Endothelial cell of umbilical vein (primary cell): ENCODE measurements around the gene FBXO8. TPM values are rescaled to one million over a fixed set of nuclear protein-coding genes. Genes with fewer than 3 reads are reported as not detected.

ENCODE experiments used
- BruUV-seq: library from RNA; stranded (reverse); fragments of 400-500 nt; replicated peaks from 2 replicates; lab custom pipeline; 2021; lab: Mats Ljungman, UMichigan
- CTCF ChIA-PET: fragments of 300-600, 350-600 bp; sonication (Branson Sonifier 250); formaldehyde crosslinking; loops from one replicate; lab custom pipeline; 2021; ENCODE audit warnings: antibody characterized with exemption, inconsistent platforms; lab: Charles Lee
- POLR2A ChIA-PET: fragments of 300-600, 350-600 bp; sonication (Branson Sonifier 250); formaldehyde crosslinking; loops from one replicate; lab custom pipeline; 2021; ENCODE audit warnings: antibody characterized with exemption, inconsistent platforms; lab: Charles Lee
- DNase-seq: peaks from one replicate; pipeline ENCODE4 v3.0.0-alpha.2; 2011; ENCODE audit warnings: low read depth, low spot score
- FAIRE-seq: peaks from 2 replicates; lab custom pipeline; 2011; peaks lifted over from hg19 to GRCh38; lab: Jason Lieb, UNC
- H2AFZ ChIP-seq: 2 replicates; pipeline ENCODE4 v1.6.0; 2012; ENCODE audit warnings: low read depth, low read length, control low read depth, inconsistent platforms
- H3K27ac ChIP-seq: 2 replicates; pipeline ENCODE4 v1.5.1; 2011; ENCODE audit warnings: low read depth, mild to moderate bottlenecking, control low read depth, low read length, moderate library complexity; ENCODE audit not compliant: insufficient read depth
- H3K27me3 ChIP-seq, 2 experiments: 2 replicates each; pipeline versions ENCODE4 v1.6.0 to v1.6.1; 2011; ENCODE audit warnings: low read length in 2 of 2, mixed read lengths in 1 of 2; ENCODE audit not compliant: control insufficient read depth in 2 of 2, insufficient read depth in 2 of 2
- H3K36me3 ChIP-seq, 2 experiments: 2 replicates in 1 of 2; 3 replicates in 1 of 2; pipeline ENCODE4 v1.5.1; 2011; ENCODE audit warnings: low read length in 2 of 2, mild to moderate bottlenecking in 1 of 2, moderate library complexity in 1 of 2; ENCODE audit not compliant: control insufficient read depth in 2 of 2, insufficient read depth in 2 of 2; ENCODE audit errors: extremely low read depth in 1 of 2
- H3K4me1 ChIP-seq: 3 replicates; pipeline ENCODE4 v1.5.1; 2011; ENCODE audit warnings: mild to moderate bottlenecking, low read length; ENCODE audit not compliant: control insufficient read depth, insufficient read depth; ENCODE audit errors: extremely low read depth
- H3K4me2 ChIP-seq: 2 replicates; pipeline ENCODE4 v1.6.1; 2011; ENCODE audit warnings: low read length, control low read depth, mixed read lengths; ENCODE audit not compliant: insufficient read depth
- H3K4me3 ChIP-seq, 3 experiments: fragments of 200-600 bp in 1 of 3; sonication (generic), shearing (Covaris generic) in 1 of 3; replicated peaks in 1 of 3; 2 replicates each; pipeline ENCODE4 v1.5.1; 2011 to 2016; ENCODE audit warnings: control low read depth in 3 of 3, low read length in 3 of 3, mild to moderate bottlenecking in 2 of 3, inconsistent platforms in 1 of 3, low read depth in 1 of 3, moderate library complexity in 1 of 3; ENCODE audit not compliant: insufficient read depth in 1 of 3
- H3K79me2 ChIP-seq: 2 replicates; pipeline ENCODE4 v1.6.0; 2012; ENCODE audit warnings: low read length, inconsistent platforms; ENCODE audit not compliant: control insufficient read depth, insufficient read depth
- H3K9ac ChIP-seq: replicated peaks from 2 replicates; pipeline ENCODE3; 2011; ENCODE audit warnings: low read length, control low read depth; ENCODE audit not compliant: insufficient read depth; ENCODE audit errors: extremely low read depth
- H3K9me1 ChIP-seq: replicated peaks from 3 replicates; pipeline ENCODE4 v1.6.0; 2011; ENCODE audit warnings: mild to moderate bottlenecking, low read length; ENCODE audit not compliant: control insufficient read depth, insufficient read depth; ENCODE audit errors: extremely low read depth
- H3K9me3 ChIP-seq: replicated peaks from 2 replicates; pipeline ENCODE4 v1.5.1; 2012; ENCODE audit warnings: low read length, inconsistent platforms; ENCODE audit not compliant: control insufficient read depth, insufficient read depth
- H4K20me1 ChIP-seq: replicated peaks from 2 replicates; pipeline ENCODE3; 2011; ENCODE audit warnings: mild to moderate bottlenecking, low read length; ENCODE audit not compliant: control insufficient read depth, insufficient read depth; ENCODE audit errors: extremely low read depth
- EZH2 ChIP-seq: IDR thresholded peaks from 2 replicates; pipeline ENCODE4 v1.6.1; 2012; ENCODE audit warnings: borderline replicate concordance, low read depth, mild to moderate bottlenecking, moderate library complexity, low read length, inconsistent platforms; ENCODE audit not compliant: severe bottlenecking
- FOS ChIP-seq: IDR thresholded peaks from 2 replicates; pipeline ENCODE4 v1.6.1; 2011; ENCODE audit warnings: mild to moderate bottlenecking, low read length, moderate library complexity, borderline replicate concordance; ENCODE audit not compliant: insufficient read depth
- GATA2 ChIP-seq: IDR thresholded peaks from 2 replicates; pipeline ENCODE4 v1.7.0; 2011; ENCODE audit warnings: low read depth, mild to moderate bottlenecking, moderate library complexity, mixed read lengths, low read length; ENCODE audit not compliant: insufficient read length, insufficient read depth
- JUN ChIP-seq: IDR thresholded peaks from 2 replicates; pipeline ENCODE4 v1.6.1; 2011; ENCODE audit warnings: borderline replicate concordance, low read depth; ENCODE audit not compliant: insufficient read length, insufficient read depth
- MYC ChIP-seq: IDR thresholded peaks from one replicate; pipeline ENCODE4 v1.6.1; 2011; ENCODE audit warnings: mild to moderate bottlenecking, low read depth, low read length
- POLR2A ChIP-seq: IDR thresholded peaks from 2 replicates; pipeline ENCODE4 v1.6.1; 2012; ENCODE audit warnings: low read depth, mild to moderate bottlenecking, control low read depth, low read length
- POLR2AphosphoS5 ChIP-seq: IDR thresholded peaks from 2 replicates; pipeline ENCODE4 v1.6.1; 2012; ENCODE audit warnings: low read depth, mild to moderate bottlenecking, control low read depth, low read length, moderate library complexity; ENCODE audit not compliant: insufficient read depth
- dilution Hi-C: fragments of 300-500 bp; cut with MboI; formaldehyde crosslinking; loops from one replicate; pipeline ENCODE4 v1.15.0; 2019; ENCODE audit warnings: low sequenced_read_pairs; ENCODE audit not compliant: extremely low pct_ligation_motif_present
- intact Hi-C: fragments of 100-400 bp; cut with micrococcal nuclease; formaldehyde crosslinking; loops from one replicate; pipeline ENCODE4 v1.10.0; 2022
- polyA plus RNA-seq, 4 experiments: library from polyadenylated mRNA; depleted of rRNA in 3 of 4; stranded (reverse) in 3 of 4; unstranded in 1 of 4; fragments of >200 nt; gene quantifications; 2 replicates each; pipeline versions ENCODE4 v1.2.1 to v1.2.3, GENCODE V29; 2011 to 2012; ENCODE audit warnings: missing spikeins in 1 of 4
- total RNA-seq: library from RNA; stranded (reverse); gene quantifications from 2 replicates; pipeline ENCODE4 v1.2.3, GENCODE V29; 2021
- TF ChIP-seq, protein P1 (sequence below), 2 donors: IDR thresholded peaks; 1 replicate in 1 of 2; 2 replicates in 1 of 2; pipeline ENCODE4 v1.5.1; 2011; ENCODE audit warnings: low read length in 2 of 2, mild to moderate bottlenecking in 2 of 2, moderate library complexity in 2 of 2, control low read depth in 1 of 2, inconsistent platforms in 1 of 2, low read depth in 1 of 2; ENCODE audit not compliant: insufficient read depth in 1 of 2; ENCODE audit errors: extremely low read depth in 1 of 2

FBXO8 gene
- total and polyA plus RNA-seq, 2 donors (not counting 3 experiments of a cell fraction or from before 2014, with no cell fraction given) = 9.9 to 14.5 TPM

DNA sequence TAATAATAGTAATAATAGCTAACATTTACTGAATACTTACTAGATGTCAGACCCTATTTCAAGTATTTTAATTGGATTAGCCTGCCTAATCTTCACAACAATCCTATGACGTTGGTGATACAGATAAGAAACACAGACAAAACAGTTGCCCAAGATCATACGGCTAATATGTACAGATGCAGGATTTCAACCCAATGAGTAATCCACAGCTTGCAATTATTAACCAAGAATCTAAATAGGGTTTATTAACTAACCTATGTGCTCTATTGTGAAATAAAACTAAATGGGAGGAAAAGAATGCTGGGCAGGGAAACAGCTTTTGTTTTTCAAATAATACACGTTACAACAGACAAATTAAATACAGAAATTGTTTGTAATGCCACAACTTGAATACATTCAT lies 23.4 kb downstream of the FBXO8 start:
- no peak for TF ChIP-seq POLR2A
- no peak for TF ChIP-seq MYC
- TF ChIP-seq FOS = no peak
- Histone ChIP-seq H3K27ac (no peak overlapping the region), H3K4me2 (no peak overlapping the region), H3K36me3 (no peaks in the 10 kb centered on the region), H2AFZ (no peak overlapping the region), H3K4me3 (no peak overlapping the region), H4K20me1 (no peaks in the 10 kb centered on the region), H3K9me3 (no peaks in the 10 kb centered on the region), H3K79me2 (no peaks in the 10 kb centered on the region), H3K27me3 (no peaks in the 10 kb centered on the region), H3K9me1 (no peaks in the 10 kb centered on the region), H3K4me1 (no peaks in the 10 kb centered on the region), H3K9ac (no peak overlapping the region)
- no peak for DNase-seq
- POLR2A ChIA-PET = no interaction called here
- no peak for FAIRE-seq
- dilution Hi-C loops (no loop called here), intact Hi-C loops (no loop called here)
- no TSS peak for BruUV-seq
- CTCF ChIA-PET = interaction anchor here (0.9 to 1.6 kb wide), 3 partner anchors 10 to 24 kb away, joined by 3 to 5 read pairs (median 4); partner anchors contain the start of genes CEP44 and FBXO8

DNA sequence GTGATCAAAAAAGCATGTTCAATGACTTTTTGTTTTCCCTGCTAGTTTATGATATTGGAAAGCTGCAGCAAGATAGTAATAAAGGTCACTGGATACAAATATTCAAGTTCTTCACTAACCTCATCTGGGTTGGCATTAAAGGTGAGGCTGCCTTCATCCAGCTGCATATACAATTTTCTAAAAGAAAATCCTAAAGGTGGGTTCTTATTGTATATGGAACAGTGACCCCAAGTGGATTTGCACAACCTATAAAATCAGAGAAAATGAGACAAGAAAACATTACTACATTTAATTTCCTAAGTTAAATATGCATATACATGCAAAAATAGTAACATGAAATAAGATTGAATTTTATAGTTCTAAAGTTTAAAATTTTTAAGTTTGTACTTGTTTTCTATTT lies 23.9 kb downstream of the FBXO8 start:
- H3K4me2 ChIP-seq = no peak overlapping the region
- H3K9me1 ChIP-seq = no peaks in the 10 kb centered on the region
- H2AFZ ChIP-seq = no peak overlapping the region
- H3K9ac ChIP-seq = no peak overlapping the region
- no peaks in the 10 kb centered on the region for H3K79me2 ChIP-seq
- no peaks in the 10 kb centered on the region for H3K4me1 ChIP-seq
- no TSS peak for BruUV-seq
- no peak for FAIRE-seq
- no peak overlapping the region for H3K4me3 ChIP-seq
- no peaks in the 10 kb centered on the region for H3K9me3 ChIP-seq
- intact Hi-C loops (no loop called here), dilution Hi-C loops (no loop called here)
- DNase-seq = no peak
- no peaks in the 10 kb centered on the region for H3K36me3 ChIP-seq
- no peak overlapping the region for H3K27ac ChIP-seq
- ChIA-PET POLR2A (no interaction called here), CTCF (interaction anchor here (0.9 to 1.6 kb wide), 3 partner anchors 9 to 24 kb away, joined by 3 to 5 read pairs (median 4); partner anchors contain the start of genes CEP44 and FBXO8)
- H3K27me3 ChIP-seq = no peaks in the 10 kb centered on the region
- TF ChIP-seq, protein P1, sequence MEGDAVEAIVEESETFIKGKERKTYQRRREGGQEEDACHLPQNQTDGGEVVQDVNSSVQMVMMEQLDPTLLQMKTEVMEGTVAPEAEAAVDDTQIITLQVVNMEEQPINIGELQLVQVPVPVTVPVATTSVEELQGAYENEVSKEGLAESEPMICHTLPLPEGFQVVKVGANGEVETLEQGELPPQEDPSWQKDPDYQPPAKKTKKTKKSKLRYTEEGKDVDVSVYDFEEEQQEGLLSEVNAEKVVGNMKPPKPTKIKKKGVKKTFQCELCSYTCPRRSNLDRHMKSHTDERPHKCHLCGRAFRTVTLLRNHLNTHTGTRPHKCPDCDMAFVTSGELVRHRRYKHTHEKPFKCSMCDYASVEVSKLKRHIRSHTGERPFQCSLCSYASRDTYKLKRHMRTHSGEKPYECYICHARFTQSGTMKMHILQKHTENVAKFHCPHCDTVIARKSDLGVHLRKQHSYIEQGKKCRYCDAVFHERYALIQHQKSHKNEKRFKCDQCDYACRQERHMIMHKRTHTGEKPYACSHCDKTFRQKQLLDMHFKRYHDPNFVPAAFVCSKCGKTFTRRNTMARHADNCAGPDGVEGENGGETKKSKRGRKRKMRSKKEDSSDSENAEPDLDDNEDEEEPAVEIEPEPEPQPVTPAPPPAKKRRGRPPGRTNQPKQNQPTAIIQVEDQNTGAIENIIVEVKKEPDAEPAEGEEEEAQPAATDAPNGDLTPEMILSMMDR (IDR thresholded peaks at IDR 0.05; ENCODE audit: extremely low read depth in 1 of 2, insufficient read depth in 1 of 2, low read depth in 1 of 2, low read length in 2 of 2) = no peak
- no peak for TF ChIP-seq POLR2AphosphoS5
- TF ChIP-seq JUN = no peak
- TF ChIP-seq POLR2A = no peak
- no peak for TF ChIP-seq EZH2
- TF ChIP-seq MYC = no peak
- TF ChIP-seq GATA2 = no peak
- TF ChIP-seq FOS = no peak
- H4K20me1 ChIP-seq = no peaks in the 10 kb centered on the region
